Mucosa of descending colon (tissue), 3 donors: ENCODE data around the gene ATP6V0A4. TPM values are rescaled to one million over a fixed set of nuclear protein-coding genes. Genes with fewer than 3 reads are reported as not detected.
"Not testable (repeated sequence)": the region's sequence is repeated elsewhere in the genome, so short reads cannot be mapped to it uniquely, and the experiment has no call there.

ENCODE experiments used
- ATAC-seq: fragments of 200-7000 bp; cut with Tn5 transposase; one replicate; pipeline ENCODE4 v1.9.1; 2020; ENCODE audit warnings: mild to moderate bottlenecking, moderate library complexity
- DNase-seq, 3 donors: peaks; one replicate each; pipeline ENCODE4 v3.0.0-alpha.2; 2020
- H3K36me3 ChIP-seq: fragments of 200-600 bp; one replicate; pipeline ENCODE4 v1.8.0; 2021; ENCODE audit warnings: low read depth, mild to moderate bottlenecking
- H3K4me1 ChIP-seq: fragments of 200-600 bp; one replicate; pipeline ENCODE4 v1.8.0; 2021; ENCODE audit warnings: low read depth, mild to moderate bottlenecking
- H3K4me3 ChIP-seq: fragments of 200-600 bp; one replicate; pipeline ENCODE4 v1.8.0; 2021; ENCODE audit warnings: mild to moderate bottlenecking
- H3K9me3 ChIP-seq: fragments of 200-600 bp; one replicate; pipeline ENCODE4 v1.8.0; 2021; ENCODE audit warnings: mild to moderate bottlenecking
- CTCF ChIP-seq: fragments of 200-600 bp; IDR thresholded peaks from one replicate; pipeline ENCODE4 v1.8.0; 2022; ENCODE audit warnings: antibody characterized with exemption, mild to moderate bottlenecking
- intact Hi-C, 2 donors: fragments of 100-400 bp; cut with DNase I in 1 of 2; cut with micrococcal nuclease in 1 of 2; formaldehyde crosslinking; loops; one replicate each; pipeline versions ENCODE4 v1.11.0 to v1.11.1; 2022; cut with DNase I, micrococcal nuclease
- total RNA-seq, 3 donors: library from RNA; stranded (reverse); fragmentation: NEBNext Ultra II Directional in 2 of 3; extraction: Animal tissue kit (Norgen Biotek cat#: 25700) in 2 of 3; gene quantifications; one replicate each; pipeline versions ENCODE4 v1.2.1 to v1.2.4, GENCODE V29; 2021 to 2023
- donor health status: DM: no; HTN: no; CAD: no; lungs with moderate emphysema.
- donor health status: DM: no; HTN: no; CAD: no.
- donor health status: DM: no; HTN: yes; CAD: no.

ATP6V0A4 gene
- total RNA-seq, 3 donors from 2014 or later: not detected

- H3K36me3 ChIP-seq: no peaks in the 10 kb centered on the region
- no peaks in the 10 kb centered on the region for H3K9me3 ChIP-seq
- DNase-seq: no peak
- ATAC-seq: no peak
- no peaks in the 10 kb centered on the region for H3K4me1 ChIP-seq
- intact Hi-C loops: no loop called here
- H3K4me3 ChIP-seq: no peak overlapping the region
- no peak for TF ChIP-seq CTCF
Observed at GRCh38 chr7:138699661-138700060, 98.3 kb downstream of the ATP6V0A4 start.

DNA sequence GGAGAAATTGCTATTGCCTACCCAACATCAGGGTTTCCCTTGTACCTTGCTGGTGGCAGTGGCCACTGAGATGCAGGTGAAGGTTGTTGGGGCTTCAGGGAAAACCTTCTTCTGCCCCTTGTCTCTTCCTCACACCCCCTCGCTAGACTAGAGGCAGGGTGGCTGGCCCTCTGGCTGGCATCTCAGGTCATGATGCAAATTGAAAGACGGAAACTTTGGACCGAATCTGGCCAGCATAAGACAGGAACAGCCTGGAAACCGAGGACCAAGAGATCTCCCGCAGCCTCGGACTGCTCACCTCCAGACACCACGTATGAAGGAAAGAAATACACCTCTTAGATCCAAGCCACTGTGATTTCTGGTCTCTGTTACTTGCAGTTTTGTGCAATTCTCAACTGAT lies 99.7 kb downstream of the ATP6V0A4 start:
- intact Hi-C loops: no loop called here
- H3K36me3 ChIP-seq: no peaks in the 10 kb centered on the region
- DNase-seq (no peak), ATAC-seq (no peak)
- TF ChIP-seq CTCF: no peak
- no peak overlapping the region for H3K4me3 ChIP-seq
- H3K9me3 ChIP-seq: no peaks in the 10 kb centered on the region
- H3K4me1 ChIP-seq: no peaks in the 10 kb centered on the region

- Histone ChIP-seq H3K36me3 (no peaks in the 10 kb centered on the region), H3K4me3 (no peak overlapping the region), H3K9me3 (no peaks in the 10 kb centered on the region), H3K4me1 (no peaks in the 10 kb centered on the region)
- intact Hi-C loops: no loop called here
- ATAC-seq: no peak
- DNase-seq: no peak
- TF ChIP-seq CTCF: no peak
Observed at GRCh38 chr7:138697535-138698182, 100.3 kb downstream of the ATP6V0A4 start.

DNA sequence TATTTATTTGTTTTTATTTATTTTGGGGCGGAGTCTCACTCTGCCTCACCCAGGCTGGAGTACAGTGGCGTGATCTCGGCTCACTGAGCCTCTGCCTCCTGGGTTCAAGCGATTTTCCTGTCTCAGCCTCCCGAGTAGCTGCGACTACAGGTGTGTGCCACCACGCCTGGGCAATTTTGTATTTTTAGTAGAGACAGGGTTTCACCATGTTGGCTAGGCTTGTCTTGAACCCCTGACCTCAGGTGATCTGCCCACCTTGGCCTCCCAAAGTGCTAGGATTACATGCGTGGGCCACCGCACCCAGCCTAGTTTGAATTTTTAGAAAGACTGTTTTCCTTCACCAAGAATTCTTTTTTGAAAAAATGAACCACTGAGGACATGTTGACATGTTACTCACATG lies 102.2 kb downstream of the ATP6V0A4 start:
- H3K36me3 ChIP-seq, H3K4me1 ChIP-seq, ATAC-seq, DNase-seq, intact Hi-C loops, H3K9me3 ChIP-seq, H3K4me3 ChIP-seq: not testable (repeated sequence)

- Histone ChIP-seq H3K4me1 (peaks cover 5% of the 10 kb centered on the region), H3K36me3 (no peaks in the 10 kb centered on the region), H3K4me3 (no peak overlapping the region), H3K9me3 (no peaks in the 10 kb centered on the region)
- TF ChIP-seq CTCF: no peak
- DNase-seq (no peak), ATAC-seq (no peak)
- intact Hi-C loops: no loop called here
Observed at GRCh38 chr7:138695106-138695505, 102.9 kb downstream of the ATP6V0A4 start.

- ATAC-seq (peak; percentile 60), DNase-seq (no peak)
- TF ChIP-seq CTCF: no peak
- no peak overlapping the region for H3K4me3 ChIP-seq
- intact Hi-C loops: no loop called here
- no peaks in the 10 kb centered on the region for H3K36me3 ChIP-seq
- peaks cover 5% of the 10 kb centered on the region for H3K4me1 ChIP-seq
- H3K9me3 ChIP-seq: no peaks in the 10 kb centered on the region
Observed at GRCh38 chr7:138691178-138691577, 106.8 kb downstream of the ATP6V0A4 start.
